ENCODE measurements around the gene LRTM2. TPM values are rescaled to one million over a fixed set of nuclear protein-coding genes. Genes with fewer than 3 reads are reported as not detected.

Gene LRTM2
- polyA plus RNA-seq, 1 donor from 2014 or later: 2.4 TPM

DNA sequence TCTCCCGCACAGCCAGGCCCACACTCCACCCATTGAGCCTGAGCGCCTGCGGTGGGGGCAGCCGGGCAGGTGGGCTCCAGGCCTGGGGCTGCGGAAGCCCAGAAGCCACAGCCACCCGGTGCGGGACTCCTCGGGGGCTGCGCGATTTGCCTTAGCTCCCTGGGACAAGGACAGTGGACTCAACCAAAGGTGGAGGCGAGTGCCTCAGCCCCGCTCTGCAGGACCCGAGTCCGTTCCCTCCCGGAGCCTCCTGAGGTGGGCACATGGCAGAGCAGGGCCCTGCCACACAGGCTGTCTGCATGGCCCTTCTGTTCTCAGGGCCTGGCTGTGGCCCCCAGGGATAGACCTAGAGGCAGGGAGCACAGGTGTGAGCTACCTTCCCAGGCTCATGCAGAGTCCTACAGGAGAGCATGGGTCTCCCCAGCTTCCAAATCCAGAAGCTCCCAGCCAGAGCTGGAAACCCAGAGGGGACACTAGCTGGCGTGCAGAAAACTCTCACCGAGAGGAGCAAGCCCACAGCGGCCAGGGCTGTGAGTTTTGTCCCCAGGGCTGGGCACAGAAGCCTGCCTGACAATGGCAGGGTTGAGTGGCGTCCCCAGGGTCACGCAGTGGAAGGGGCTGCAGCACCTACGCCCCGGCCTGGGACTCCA, 22.2 kb upstream of the LRTM2 start:
- Histone ChIP-seq H3K79me2 (replicated peaks; ENCODE audit: insufficient read depth, low read length) (no peaks in the 10 kb centered on the region), H4K20me1 (ENCODE audit: insufficient read depth) (no peaks in the 10 kb centered on the region), H3K9me3 (ENCODE audit: low read length) (no peaks in the 10 kb centered on the region), H3K9me2 (ENCODE audit: insufficient read depth, low read length) (no peaks in the 10 kb centered on the region), H3K36me3 (ENCODE audit: insufficient read depth, low read length) (no peaks in the 10 kb centered on the region), H2AFZ (ENCODE audit: low read depth, low read length) (no peak overlapping the region), H3K4me2 (ENCODE audit: low read length) (no peak overlapping the region), H3K4me3 (ENCODE audit: low read length) (no peak overlapping the region), H3K27me3 (ENCODE audit: insufficient read depth, low read depth, low read length) (no peaks in the 10 kb centered on the region), H3F3A (ENCODE audit: insufficient read depth, low read length, poor library complexity, severe bottlenecking) (no peaks in the 10 kb centered on the region), H3K27ac (ENCODE audit: low read length) (no peak overlapping the region), H3K9ac (ENCODE audit: low read length) (no peak overlapping the region)
- TF ChIP-seq, protein P1, sequence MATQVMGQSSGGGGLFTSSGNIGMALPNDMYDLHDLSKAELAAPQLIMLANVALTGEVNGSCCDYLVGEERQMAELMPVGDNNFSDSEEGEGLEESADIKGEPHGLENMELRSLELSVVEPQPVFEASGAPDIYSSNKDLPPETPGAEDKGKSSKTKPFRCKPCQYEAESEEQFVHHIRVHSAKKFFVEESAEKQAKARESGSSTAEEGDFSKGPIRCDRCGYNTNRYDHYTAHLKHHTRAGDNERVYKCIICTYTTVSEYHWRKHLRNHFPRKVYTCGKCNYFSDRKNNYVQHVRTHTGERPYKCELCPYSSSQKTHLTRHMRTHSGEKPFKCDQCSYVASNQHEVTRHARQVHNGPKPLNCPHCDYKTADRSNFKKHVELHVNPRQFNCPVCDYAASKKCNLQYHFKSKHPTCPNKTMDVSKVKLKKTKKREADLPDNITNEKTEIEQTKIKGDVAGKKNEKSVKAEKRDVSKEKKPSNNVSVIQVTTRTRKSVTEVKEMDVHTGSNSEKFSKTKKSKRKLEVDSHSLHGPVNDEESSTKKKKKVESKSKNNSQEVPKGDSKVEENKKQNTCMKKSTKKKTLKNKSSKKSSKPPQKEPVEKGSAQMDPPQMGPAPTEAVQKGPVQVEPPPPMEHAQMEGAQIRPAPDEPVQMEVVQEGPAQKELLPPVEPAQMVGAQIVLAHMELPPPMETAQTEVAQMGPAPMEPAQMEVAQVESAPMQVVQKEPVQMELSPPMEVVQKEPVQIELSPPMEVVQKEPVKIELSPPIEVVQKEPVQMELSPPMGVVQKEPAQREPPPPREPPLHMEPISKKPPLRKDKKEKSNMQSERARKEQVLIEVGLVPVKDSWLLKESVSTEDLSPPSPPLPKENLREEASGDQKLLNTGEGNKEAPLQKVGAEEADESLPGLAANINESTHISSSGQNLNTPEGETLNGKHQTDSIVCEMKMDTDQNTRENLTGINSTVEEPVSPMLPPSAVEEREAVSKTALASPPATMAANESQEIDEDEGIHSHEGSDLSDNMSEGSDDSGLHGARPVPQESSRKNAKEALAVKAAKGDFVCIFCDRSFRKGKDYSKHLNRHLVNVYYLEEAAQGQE (IDR thresholded peaks at IDR 0.05; ENCODE audit: borderline replicate concordance): no peak
- TF ChIP-seq EZH2 (IDR thresholded peaks at IDR 0.05; ENCODE audit: borderline replicate concordance, insufficient read depth, low read length, poor library complexity, severe bottlenecking) (no peak), POLR2AphosphoS5 (IDR thresholded peaks at IDR 0.05) (no peak), RAD21 (conservative IDR thresholded peaks at IDR 0.05) (no peak), TAF1 (IDR thresholded peaks at IDR 0.05; ENCODE audit: low read depth) (no peak), MXI1 (conservative IDR thresholded peaks at IDR 0.05; ENCODE audit: poor library complexity, severe bottlenecking) (no peak)
- TF ChIP-seq, protein P2, sequence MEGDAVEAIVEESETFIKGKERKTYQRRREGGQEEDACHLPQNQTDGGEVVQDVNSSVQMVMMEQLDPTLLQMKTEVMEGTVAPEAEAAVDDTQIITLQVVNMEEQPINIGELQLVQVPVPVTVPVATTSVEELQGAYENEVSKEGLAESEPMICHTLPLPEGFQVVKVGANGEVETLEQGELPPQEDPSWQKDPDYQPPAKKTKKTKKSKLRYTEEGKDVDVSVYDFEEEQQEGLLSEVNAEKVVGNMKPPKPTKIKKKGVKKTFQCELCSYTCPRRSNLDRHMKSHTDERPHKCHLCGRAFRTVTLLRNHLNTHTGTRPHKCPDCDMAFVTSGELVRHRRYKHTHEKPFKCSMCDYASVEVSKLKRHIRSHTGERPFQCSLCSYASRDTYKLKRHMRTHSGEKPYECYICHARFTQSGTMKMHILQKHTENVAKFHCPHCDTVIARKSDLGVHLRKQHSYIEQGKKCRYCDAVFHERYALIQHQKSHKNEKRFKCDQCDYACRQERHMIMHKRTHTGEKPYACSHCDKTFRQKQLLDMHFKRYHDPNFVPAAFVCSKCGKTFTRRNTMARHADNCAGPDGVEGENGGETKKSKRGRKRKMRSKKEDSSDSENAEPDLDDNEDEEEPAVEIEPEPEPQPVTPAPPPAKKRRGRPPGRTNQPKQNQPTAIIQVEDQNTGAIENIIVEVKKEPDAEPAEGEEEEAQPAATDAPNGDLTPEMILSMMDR (IDR thresholded peaks at IDR 0.05; ENCODE audit: poor library complexity, severe bottlenecking): no peak

GRCh38 chr12:1798641-1799020, 21.7 kb upstream of the LRTM2 start:
- Histone ChIP-seq H3K9me2 (ENCODE audit: insufficient read depth, low read length) (no peaks in the 10 kb centered on the region), H3K4me3 (ENCODE audit: low read length) (no peak overlapping the region), H2AFZ (ENCODE audit: low read depth, low read length) (no peak overlapping the region), H3K36me3 (ENCODE audit: insufficient read depth, low read length) (no peaks in the 10 kb centered on the region), H3K4me2 (ENCODE audit: low read length) (no peak overlapping the region), H3K27ac (ENCODE audit: low read length) (no peak overlapping the region), H3F3A (ENCODE audit: insufficient read depth, low read length, poor library complexity, severe bottlenecking) (no peaks in the 10 kb centered on the region), H3K27me3 (ENCODE audit: insufficient read depth, low read depth, low read length) (no peaks in the 10 kb centered on the region), H3K79me2 (replicated peaks; ENCODE audit: insufficient read depth, low read length) (no peaks in the 10 kb centered on the region), H3K9ac (ENCODE audit: low read length) (no peak overlapping the region), H4K20me1 (ENCODE audit: insufficient read depth) (no peaks in the 10 kb centered on the region), H3K9me3 (ENCODE audit: low read length) (no peaks in the 10 kb centered on the region)
- TF ChIP-seq RAD21 (conservative IDR thresholded peaks at IDR 0.05) (no peak), EP300 (conservative IDR thresholded peaks at IDR 0.05; ENCODE audit: poor library complexity, severe bottlenecking) (no peak), POLR2AphosphoS5 (IDR thresholded peaks at IDR 0.05) (no peak), TAF1 (IDR thresholded peaks at IDR 0.05; ENCODE audit: low read depth) (no peak), MXI1 (conservative IDR thresholded peaks at IDR 0.05; ENCODE audit: poor library complexity, severe bottlenecking) (no peak), SMC3 (conservative IDR thresholded peaks at IDR 0.05; ENCODE audit: poor library complexity) (no peak), EZH2 (IDR thresholded peaks at IDR 0.05; ENCODE audit: borderline replicate concordance, insufficient read depth, low read length, poor library complexity, severe bottlenecking) (no peak)
- TF ChIP-seq, protein P2 (IDR thresholded peaks at IDR 0.05; ENCODE audit: poor library complexity, severe bottlenecking): no peak
- TF ChIP-seq, protein P1 (IDR thresholded peaks at IDR 0.05; ENCODE audit: borderline replicate concordance): no peak
